GM19193 (cell line): Measurements from ENCODE around the gene CD82.

ENCODE experiments used
- POLR2A ChIP-seq: IDR thresholded peaks from 4 replicates; pipeline ENCODE4 v1.6.1; 2011; ENCODE audit not compliant: insufficient read depth, insufficient read length; ENCODE audit errors: extremely low read depth

Gene CD82

DNA sequence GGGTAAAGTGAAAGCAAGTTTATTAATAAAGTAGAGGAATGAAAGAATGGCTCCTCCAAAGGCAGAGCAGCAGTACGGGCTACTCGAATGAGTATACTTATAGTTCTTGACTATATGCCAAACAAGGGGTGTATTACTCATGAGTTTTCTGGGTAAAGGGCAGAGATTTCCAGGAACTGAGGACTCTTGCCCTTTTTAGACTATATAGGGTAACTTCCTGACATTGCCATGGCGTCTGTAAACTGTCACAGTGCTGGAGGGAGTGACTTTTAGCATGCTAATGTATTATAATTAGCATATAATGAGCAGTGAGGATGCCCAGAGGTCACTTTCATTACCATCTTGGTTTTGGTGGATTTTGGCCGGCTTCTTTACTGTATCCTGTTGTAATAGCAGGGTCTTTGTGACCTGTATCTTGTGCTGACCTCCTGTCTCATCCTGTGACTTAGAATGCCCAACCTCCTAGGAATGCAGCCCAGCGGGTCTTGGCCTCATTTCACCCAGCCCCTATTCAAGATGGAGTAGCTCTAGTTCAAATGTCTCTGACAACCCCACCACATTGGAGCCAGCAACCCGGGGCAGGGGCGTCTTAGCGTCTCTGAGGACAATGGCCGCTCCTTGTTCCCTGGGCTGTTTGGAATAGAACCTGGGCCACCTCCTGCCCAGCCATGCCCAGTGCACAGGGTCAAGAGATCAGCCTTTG, 34.9 kb upstream of the CD82 start:
- no peak for TF ChIP-seq POLR2A

DNA sequence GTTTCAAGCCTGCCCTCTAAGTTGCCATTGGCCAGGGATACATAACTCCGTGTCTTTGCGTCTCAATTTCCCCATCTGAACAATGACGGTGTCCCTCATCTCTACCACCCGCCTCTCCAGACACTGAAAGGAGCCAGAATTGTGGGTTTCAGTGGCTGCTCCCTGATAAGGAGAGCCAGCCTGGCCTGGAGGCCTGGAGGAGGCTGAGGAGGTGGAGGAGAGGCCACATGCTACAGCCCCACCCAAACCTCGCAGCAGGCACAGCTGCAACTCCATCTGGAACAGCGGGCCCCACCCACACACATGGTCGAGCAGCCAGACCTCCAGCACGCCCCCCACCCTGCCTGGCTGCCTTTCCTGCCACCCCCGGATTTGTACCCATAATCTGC, 34.4 kb upstream of the CD82 start:
- TF ChIP-seq POLR2A, result no peak

DNA sequence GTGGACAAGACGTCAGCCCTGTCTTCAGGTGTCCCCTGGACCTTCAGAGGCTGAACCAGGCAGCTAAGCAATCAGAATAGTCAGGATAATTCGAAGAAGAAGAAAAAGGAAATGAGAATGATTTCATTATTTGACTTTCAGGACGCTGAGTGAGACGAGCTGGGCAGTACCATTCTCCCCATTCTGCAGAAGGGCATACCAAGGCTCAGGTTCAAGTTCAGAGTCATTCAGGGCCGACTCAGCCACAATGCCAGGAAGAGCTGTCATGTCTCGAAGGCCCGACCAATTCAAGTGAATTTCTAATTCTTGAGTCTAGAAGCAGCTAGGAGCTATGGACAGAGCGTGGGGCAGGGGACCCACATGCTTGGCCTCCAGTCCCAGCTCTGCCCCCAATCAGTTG, 33.8 kb upstream of the CD82 start:
- no peak for TF ChIP-seq POLR2A

GRCh38 chr11:44532809-44533208, 32.7 kb upstream of the CD82 start:
- no peak for TF ChIP-seq POLR2A

- no peak for TF ChIP-seq POLR2A
Observed at GRCh38 chr11:44533921-44534711, 31.3 kb upstream of the CD82 start.

DNA sequence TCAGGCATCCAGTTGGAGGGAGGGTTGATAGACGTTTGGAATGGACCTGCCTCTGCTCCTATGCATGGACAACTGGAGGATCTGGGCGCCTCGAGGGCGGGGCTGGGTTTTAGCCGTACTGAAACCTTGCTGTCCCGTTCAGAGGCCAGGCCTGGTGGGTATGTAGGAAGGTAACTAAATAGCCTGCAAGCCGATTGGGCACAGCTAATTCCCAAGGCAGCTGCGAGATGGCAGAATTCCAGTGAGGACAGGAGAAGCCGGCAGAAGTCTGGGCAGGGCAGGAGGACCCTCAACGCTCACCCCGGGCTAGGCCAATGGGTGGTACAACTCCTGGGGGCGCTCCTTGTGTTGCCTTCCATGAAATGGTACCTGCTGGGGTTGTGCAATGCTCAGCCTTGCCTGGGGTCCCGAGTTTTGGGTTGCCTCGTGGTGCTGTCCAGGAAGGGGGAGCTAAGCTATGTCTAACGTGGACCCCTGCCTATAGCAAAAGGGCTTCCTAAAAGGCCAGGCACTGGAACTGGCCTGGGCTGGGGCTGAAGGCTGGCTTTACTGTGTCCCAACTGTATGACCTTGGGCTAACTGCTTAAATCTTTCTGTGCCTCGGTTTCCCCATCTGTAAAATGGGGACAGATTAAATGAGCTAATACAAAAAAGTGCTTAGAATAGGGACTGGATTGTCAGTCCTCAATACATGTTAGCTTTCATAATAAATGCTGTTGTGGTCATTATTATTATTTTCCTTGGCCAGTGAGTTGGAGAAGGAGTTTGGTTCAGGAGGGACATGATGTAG, 30.1 kb upstream of the CD82 start:
- TF ChIP-seq POLR2A, result no peak

DNA sequence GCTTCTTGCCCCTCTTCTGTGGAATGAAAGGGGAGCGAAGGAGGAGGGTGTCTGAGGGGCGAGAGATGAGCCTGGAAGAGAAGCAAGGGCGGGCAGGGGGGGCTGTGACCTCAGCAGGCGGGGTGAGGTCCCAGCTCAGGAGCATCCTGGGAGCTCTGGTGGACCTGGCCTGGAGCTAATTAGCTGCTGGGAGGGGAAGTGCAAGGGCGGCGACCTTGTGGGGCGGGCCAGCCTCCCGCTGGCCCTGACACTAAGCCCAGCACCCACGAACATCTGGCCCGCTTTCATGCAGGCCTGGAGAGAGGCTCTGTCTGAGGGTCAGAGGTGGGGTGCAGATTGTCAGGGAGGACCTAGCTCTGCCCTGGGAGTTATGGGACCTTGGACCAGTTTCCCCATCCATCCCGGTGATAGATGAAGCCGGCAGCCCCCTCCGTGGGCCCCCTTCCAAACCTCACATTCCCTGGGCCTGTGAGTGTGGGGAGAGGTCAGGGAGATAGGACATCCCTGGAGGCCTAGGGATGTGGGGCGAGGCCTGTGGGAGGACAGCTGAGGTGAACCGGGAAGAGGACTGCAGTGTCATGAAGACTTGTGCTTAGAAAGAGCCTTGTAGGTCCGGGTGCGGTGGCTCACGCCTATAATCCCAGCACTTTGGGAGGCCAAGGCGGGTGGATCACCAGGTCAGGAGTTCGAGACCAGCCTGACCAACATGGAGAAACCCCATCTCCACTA, 28.5 kb upstream of the CD82 start:
- TF ChIP-seq POLR2A, result no peak

- TF ChIP-seq POLR2A, result no peak
Observed at GRCh38 chr11:44537679-44538078, 27.8 kb upstream of the CD82 start.

GRCh38 chr11:44538375-44539054, 26.9 kb upstream of the CD82 start:
- TF ChIP-seq POLR2A, result no peak

- TF ChIP-seq POLR2A, result no peak
Observed at GRCh38 chr11:44539971-44540370, 25.5 kb upstream of the CD82 start.

GRCh38 chr11:44540667-44541066, 24.8 kb upstream of the CD82 start:
- TF ChIP-seq POLR2A, result no peak

- no peak for TF ChIP-seq POLR2A
Observed at GRCh38 chr11:44542372-44542771, 23.1 kb upstream of the CD82 start.

GRCh38 chr11:44548032-44548695, 17.3 kb upstream of the CD82 start:
- no peak for TF ChIP-seq POLR2A

GRCh38 chr11:44550123-44550522, 15.3 kb upstream of the CD82 start:
- no peak for TF ChIP-seq POLR2A
